Body of pancreas (tissue), 4 donors: ENCODE data around the gene DENND1C. TPM values are rescaled to one million over a fixed set of nuclear protein-coding genes. Genes with fewer than 3 reads are reported as not detected.
A peak's percentile ranks its signal among the peaks of the same experiment; 100 is the strongest.

ENCODE experiments used
- ATAC-seq: fragments of 150-250 bp; one replicate; pipeline ENCODE4 v1.9.1; 2016
- DNase-seq, 4 donors: peaks; one replicate each; pipeline ENCODE4 v3.0.0-alpha.2; 2019
- H3K27ac ChIP-seq, 4 donors: fragments of 200-600 bp; sonication (generic); 1 replicate in 3 of 4; 2 replicates in 1 of 4; pipeline versions ENCODE4 v1.5.1 to v1.6.1; 2016 to 2019; ENCODE audit warnings: mild to moderate bottlenecking in 1 of 4, mixed read lengths in 1 of 4, moderate library complexity in 1 of 4
- H3K27me3 ChIP-seq, 2 donors: fragments of 200-600 bp; sonication (generic); one replicate each; pipeline ENCODE4 v1.6.0; 2016; ENCODE audit warnings: mild to moderate bottlenecking in 1 of 2
- H3K36me3 ChIP-seq, 2 donors: fragments of 200-600 bp; sonication (generic); replicated peaks in 1 of 2; 2 replicates each; pipeline ENCODE4 v1.5.1; 2016; ENCODE audit warnings: low read depth in 2 of 2; ENCODE audit not compliant: insufficient read depth in 1 of 2
- H3K4me1 ChIP-seq: fragments of 200-600 bp; sonication (generic); one replicate; pipeline ENCODE4 v1.6.0; 2016
- H3K4me3 ChIP-seq, 2 donors: fragments of 200-600 bp; sonication (generic); 1 replicate in 1 of 2; 2 replicates in 1 of 2; pipeline ENCODE4 v1.5.1; 2016 to 2019
- H3K9me3 ChIP-seq, 3 donors: fragments of 200-600 bp; sonication (generic); 1 replicate in 2 of 3; 2 replicates in 1 of 3; pipeline ENCODE4 v1.5.1; 2016
- CTCF ChIP-seq, 7 experiments: fragments of 450-650 bp in 4 of 7; fragments of 200-600 bp in 3 of 7; sonication (generic) in 3 of 7; IDR thresholded peaks; one replicate each; pipeline ENCODE4 v1.5.1; 2016 to 2019; ENCODE audit warnings: antibody characterized with exemption in 7 of 7
- POLR2A ChIP-seq, 3 donors: fragments of 450-650 bp; IDR thresholded peaks; one replicate each; pipeline ENCODE4 v1.6.1; 2016; ENCODE audit warnings: antibody characterized with exemption in 3 of 3, mild to moderate bottlenecking in 2 of 3
- WGBS, 2 donors: methylation state at CpG; one replicate each; pipeline ENCODE4 v1.1.5; 2017; 5-methylcytosine and 5-hydroxymethylcytosine counted together
- intact Hi-C: fragments of 100-400 bp; cut with DNase I; formaldehyde crosslinking; loops from one replicate; pipeline ENCODE4 v1.15.1; 2023
- total RNA-seq, 2 donors: library from RNA; depleted of rRNA; stranded (reverse); fragments of >200 nt; gene quantifications; one replicate each; pipeline ENCODE4 v1.1.0, GENCODE V29; 2016

The DENND1C gene
- total RNA-seq, 2 donors from 2014 or later: 1.0 to 1.3 TPM

- Histone ChIP-seq H3K36me3 (no peaks in the 10 kb centered on the region), H3K27ac (no peak overlapping the region), H3K27me3 (peaks cover 0 to 15% of the 10 kb centered on the region in 2 donors), H3K4me3 (no peak overlapping the region), H3K4me1 (peaks cover 14% of the 10 kb centered on the region), H3K9me3 (no peaks in the 10 kb centered on the region)
- no peak for TF ChIP-seq CTCF (IDR thresholded peaks at IDR 0.05)
- TF ChIP-seq POLR2A (IDR thresholded peaks at IDR 0.05): no peak
- intact Hi-C loops: loop anchor here (10.0 kb wide), 2 partner anchors 106 to 326 kb away; no protein-coding TSS in a partner anchor
- 44 to 63% methylated on average over 9 of the region's 9 CpGs for WGBS, 2 donors
- no peak for ATAC-seq
- peak in 1 of 4 donors; percentile 48 for DNase-seq
These were observed 47.0 kb upstream of the DENND1C start for GRCh38 chr19:6528544-6529121.

GRCh38 chr19:6527893-6528543 is 46.4 kb upstream of the DENND1C start:
- Histone ChIP-seq H3K27ac (no peak overlapping the region), H3K4me1 (peaks cover 14% of the 10 kb centered on the region), H3K4me3 (no peak overlapping the region), H3K36me3 (no peaks in the 10 kb centered on the region), H3K9me3 (no peaks in the 10 kb centered on the region), H3K27me3 (peaks cover 0 to 15% of the 10 kb centered on the region in 2 donors)
- no peak for ATAC-seq
- 57 to 80% methylated on average over 14 to 17 of the region's 17 CpGs for WGBS, 2 donors
- DNase-seq: no peak
- intact Hi-C loops: loop anchor here (10.0 kb wide), 2 partner anchors 107 to 327 kb away; no protein-coding TSS in a partner anchor
- TF ChIP-seq CTCF (IDR thresholded peaks at IDR 0.05) (no peak), POLR2A (IDR thresholded peaks at IDR 0.05) (no peak)

GRCh38 chr19:6524311-6524710 is 42.7 kb upstream of the DENND1C start:
- Histone ChIP-seq H3K27me3 (no peaks in the 10 kb centered on the region), H3K9me3 (no peaks in the 10 kb centered on the region), H3K4me1 (peaks cover 3% of the 10 kb centered on the region), H3K4me3 (no peak overlapping the region), H3K36me3 (no peaks in the 10 kb centered on the region), H3K27ac (no peak overlapping the region)
- no peak for TF ChIP-seq CTCF (IDR thresholded peaks at IDR 0.05)
- TF ChIP-seq POLR2A (IDR thresholded peaks at IDR 0.05): no peak
- intact Hi-C loops: loop anchor here (10.0 kb wide), 2 partner anchors 110 to 330 kb away; no protein-coding TSS in a partner anchor
- ATAC-seq (no peak), DNase-seq (no peak)
- WGBS, 2 donors: 70 to 94% methylated on average over 2 of the region's 2 CpGs

- no peaks in the 10 kb centered on the region for H3K36me3 ChIP-seq
- DNase-seq (no peak), ATAC-seq (no peak)
- H3K27me3 ChIP-seq: no peaks in the 10 kb centered on the region
- no peak overlapping the region for H3K27ac ChIP-seq
- 73% methylated on average over 6 of the region's 6 CpGs for WGBS, 2 donors
- intact Hi-C loops: loop anchor here (10.0 kb wide), 2 partner anchors 112 to 332 kb away; no protein-coding TSS in a partner anchor
- TF ChIP-seq POLR2A (IDR thresholded peaks at IDR 0.05) (no peak), CTCF (IDR thresholded peaks at IDR 0.05) (no peak)
- peaks cover 3% of the 10 kb centered on the region for H3K4me1 ChIP-seq
- H3K4me3 ChIP-seq: no peak overlapping the region
- no peaks in the 10 kb centered on the region for H3K9me3 ChIP-seq
These were observed 41.1 kb upstream of the DENND1C start for GRCh38 chr19:6522712-6523111.
